Measurements from ENCODE around the gene CCT8. TPM values are rescaled to one million over a fixed set of nuclear protein-coding genes. Genes with fewer than 3 reads are reported as not detected.
"Not testable (repeated sequence)": the region's sequence is repeated elsewhere in the genome, so short reads cannot be mapped to it uniquely, and the experiment has no call there.

The CCT8 gene
- total RNA-seq, 1 experiment from 2014 or later, result 356 TPM

DNA sequence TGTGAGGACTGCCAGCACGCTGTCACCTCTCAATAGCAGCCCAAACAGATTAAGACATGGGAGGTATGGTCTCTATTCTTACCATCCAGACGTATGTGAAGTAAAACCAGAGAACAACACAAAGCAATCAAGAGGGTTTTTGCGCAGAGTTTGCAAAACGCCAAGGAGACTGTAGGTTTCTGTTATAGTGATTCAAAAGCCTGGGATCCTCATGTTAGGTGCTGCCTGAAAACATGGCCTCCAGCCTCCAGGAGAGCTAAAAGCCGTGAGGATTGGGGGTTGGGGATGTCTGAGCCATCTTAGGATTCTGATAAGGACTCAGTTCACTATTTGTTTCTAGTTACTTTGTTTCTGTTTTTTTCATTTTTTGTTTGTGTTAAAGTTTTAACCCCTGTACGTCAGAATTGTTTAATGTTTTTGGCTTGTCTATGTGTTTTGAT, 4.2 kb upstream of the CCT8 start:
- Histone ChIP-seq H3K23me2 (ENCODE audit: insufficient read length, low read depth, low read length, poor library complexity, severe bottlenecking) (no peaks in the 10 kb centered on the region), H3K27me3 (ENCODE audit: insufficient read depth, low read length) (no peaks in the 10 kb centered on the region), H3K4me1 (ENCODE audit: insufficient read depth, low read length) (no peaks in the 10 kb centered on the region), H3K9me3 (ENCODE audit: control insufficient read depth, low read depth, low read length) (no peaks in the 10 kb centered on the region), H2BK5ac (ENCODE audit: insufficient read length, low read length) (no peak overlapping the region), H2BK120ac (ENCODE audit: low read depth, low read length, poor library complexity, severe bottlenecking) (no peak overlapping the region), H3K18ac (ENCODE audit: insufficient read length, low read depth, low read length) (no peak overlapping the region), H3K23ac (ENCODE audit: insufficient read length, low read depth, low read length) (no peak overlapping the region), H3K9ac (ENCODE audit: extremely low read depth, insufficient read length, low read length) (no peak overlapping the region), H2AFZ (ENCODE audit: low read length) (peak overlapping the region; percentile 1), H3K79me1 (ENCODE audit: insufficient read depth, low read depth, low read length, poor library complexity, severe bottlenecking) (no peaks in the 10 kb centered on the region), H3K56ac (ENCODE audit: insufficient read length, low read depth, low read length) (no peak overlapping the region), H4K91ac (ENCODE audit: insufficient read length, low read depth, low read length) (no peak overlapping the region), H3K4ac (ENCODE audit: low read depth, low read length) (no peak overlapping the region), H4K5ac (ENCODE audit: insufficient read length, low read depth, low read length) (no peak overlapping the region), H2BK20ac (ENCODE audit: low read depth, low read length, poor library complexity, severe bottlenecking) (no peak overlapping the region), H3K79me2 (ENCODE audit: insufficient read depth, low read length) (peaks cover 7% of the 10 kb centered on the region; the same call in 1 of the 2 replicates), H2BK12ac (ENCODE audit: insufficient read length, low read depth, low read length) (no peak overlapping the region), H3K27ac (ENCODE audit: insufficient read length, low read depth, low read length) (no peak overlapping the region), H3T11ph (ENCODE audit: low read length) (no peak overlapping the region), H4K20me1 (ENCODE audit: control insufficient read depth, insufficient read depth, insufficient read length) (no peaks in the 10 kb centered on the region), H4K8ac (replicated peaks; ENCODE audit: insufficient read length, low read depth, low read length) (no peak overlapping the region), H2AK5ac (ENCODE audit: insufficient read length, low read length) (no peak overlapping the region), H3K4me2 (ENCODE audit: insufficient read depth, insufficient read length, low read length) (no peak overlapping the region), H2BK15ac (ENCODE audit: low read depth, low read length) (no peak overlapping the region), H3K14ac (ENCODE audit: insufficient read depth, low read length) (no peak overlapping the region)
- Mint-ChIP-seq H3K27ac (no peak overlapping the region), H3K36me3 (ENCODE audit: insufficient read depth in 1 of 3, low read depth in 3 of 3) (peaks cover 5 to 8% (median 7%) of the 10 kb centered on the region in 3 experiments; a peak in 6 of 7 replicates), H3K4me1 (peaks cover 1 to 5% of the 10 kb centered on the region in 2 experiments), H3K27me3 (ENCODE audit: low read depth) (peaks cover 4% of the 10 kb centered on the region; the same call in 1 of the 2 replicates), H3K4me3 (no peak overlapping the region), H3K9me3 (no peaks in the 10 kb centered on the region; a peak in 2 of 5 replicates)
- TF ChIP-seq, protein P1, sequence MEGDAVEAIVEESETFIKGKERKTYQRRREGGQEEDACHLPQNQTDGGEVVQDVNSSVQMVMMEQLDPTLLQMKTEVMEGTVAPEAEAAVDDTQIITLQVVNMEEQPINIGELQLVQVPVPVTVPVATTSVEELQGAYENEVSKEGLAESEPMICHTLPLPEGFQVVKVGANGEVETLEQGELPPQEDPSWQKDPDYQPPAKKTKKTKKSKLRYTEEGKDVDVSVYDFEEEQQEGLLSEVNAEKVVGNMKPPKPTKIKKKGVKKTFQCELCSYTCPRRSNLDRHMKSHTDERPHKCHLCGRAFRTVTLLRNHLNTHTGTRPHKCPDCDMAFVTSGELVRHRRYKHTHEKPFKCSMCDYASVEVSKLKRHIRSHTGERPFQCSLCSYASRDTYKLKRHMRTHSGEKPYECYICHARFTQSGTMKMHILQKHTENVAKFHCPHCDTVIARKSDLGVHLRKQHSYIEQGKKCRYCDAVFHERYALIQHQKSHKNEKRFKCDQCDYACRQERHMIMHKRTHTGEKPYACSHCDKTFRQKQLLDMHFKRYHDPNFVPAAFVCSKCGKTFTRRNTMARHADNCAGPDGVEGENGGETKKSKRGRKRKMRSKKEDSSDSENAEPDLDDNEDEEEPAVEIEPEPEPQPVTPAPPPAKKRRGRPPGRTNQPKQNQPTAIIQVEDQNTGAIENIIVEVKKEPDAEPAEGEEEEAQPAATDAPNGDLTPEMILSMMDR (conservative IDR thresholded peaks at IDR 0.05), result no peak
- no peak for DNase-seq
- no CpG with 5 or more reads among the region's 6 CpGs for WGBS (ENCODE audit: extremely low coverage, insufficient read length, low lambda C conversion rate)

GRCh38 chr21:29076731-29077640, 3.5 kb upstream of the CCT8 start:
- H3K79me2 ChIP-seq (ENCODE audit: insufficient read depth, low read length), result peaks cover 14% of the 10 kb centered on the region; the same call in 1 of the 2 replicates
- H3K9me3 Mint-ChIP-seq; H3K79me1 ChIP-seq (ENCODE audit: insufficient read depth, low read depth, low read length, poor library complexity, severe bottlenecking); H4K20me1 ChIP-seq (ENCODE audit: control insufficient read depth, insufficient read depth, insufficient read length); H2BK5ac ChIP-seq (ENCODE audit: insufficient read length, low read length); H3K27ac ChIP-seq (ENCODE audit: insufficient read length, low read depth, low read length); H3K18ac ChIP-seq (ENCODE audit: insufficient read length, low read depth, low read length); H3T11ph ChIP-seq (ENCODE audit: low read length); H3K4ac ChIP-seq (ENCODE audit: low read depth, low read length); H3K23ac ChIP-seq (ENCODE audit: insufficient read length, low read depth, low read length); H3K9ac ChIP-seq (ENCODE audit: extremely low read depth, insufficient read length, low read length); H3K4me2 ChIP-seq (ENCODE audit: insufficient read depth, insufficient read length, low read length); H4K8ac ChIP-seq (replicated peaks; ENCODE audit: insufficient read length, low read depth, low read length); H3K27me3 Mint-ChIP-seq (ENCODE audit: low read depth); H2BK15ac ChIP-seq (ENCODE audit: low read depth, low read length); H2BK20ac ChIP-seq (ENCODE audit: low read depth, low read length, poor library complexity, severe bottlenecking); H3K4me1 ChIP-seq (ENCODE audit: insufficient read depth, low read length); H3K4me1 Mint-ChIP-seq; H3K56ac ChIP-seq (ENCODE audit: insufficient read length, low read depth, low read length); H4K91ac ChIP-seq (ENCODE audit: insufficient read length, low read depth, low read length); H3K27me3 ChIP-seq (ENCODE audit: insufficient read depth, low read length); H3K36me3 Mint-ChIP-seq (ENCODE audit: insufficient read depth in 1 of 3, low read depth in 3 of 3); H3K23me2 ChIP-seq (ENCODE audit: insufficient read length, low read depth, low read length, poor library complexity, severe bottlenecking); H2AFZ ChIP-seq (ENCODE audit: low read length); H3K9me3 ChIP-seq (ENCODE audit: control insufficient read depth, low read depth, low read length); H2BK120ac ChIP-seq (ENCODE audit: low read depth, low read length, poor library complexity, severe bottlenecking); H3K4me3 Mint-ChIP-seq; H4K5ac ChIP-seq (ENCODE audit: insufficient read length, low read depth, low read length); H3K14ac ChIP-seq (ENCODE audit: insufficient read depth, low read length); H2BK12ac ChIP-seq (ENCODE audit: insufficient read length, low read depth, low read length); H2AK5ac ChIP-seq (ENCODE audit: insufficient read length, low read length): not testable (repeated sequence)
- WGBS (ENCODE audit: extremely low coverage, insufficient read length, low lambda C conversion rate), result no CpG with 5 or more reads among the region's 50 CpGs
- peak overlapping the region in 1 of 3 experiments; percentile 57; a peak in 1 of 7 replicates for H3K27ac Mint-ChIP-seq
- DNase-seq, result peak; percentile 56

Data from H9 (cell line).